Stimulated activated CD4-positive, alpha-beta T cell treated with anti-CD3 and anti-CD28 coated beads, Interleukin-12 subunit alpha, Interleukin-12 subunit beta, amount 100 ng/mL, for 48 hours (primary cell): ENCODE results near the gene EFS.
"Not testable (repeated sequence)": the region's sequence is repeated elsewhere in the genome, so short reads cannot be mapped to it uniquely, and the experiment has no call there.

Experiments
- DNase-seq, 3 donors: peaks; one replicate each; pipeline ENCODE4 v3.0.0-alpha.2; 2020; ENCODE audit warnings: low read depth in 2 of 3, low spot score in 1 of 3

Gene EFS

GRCh38 chr14:23399591-23399990 is 34.6 kb upstream of the EFS start:
- DNase-seq, result no peak

DNA sequence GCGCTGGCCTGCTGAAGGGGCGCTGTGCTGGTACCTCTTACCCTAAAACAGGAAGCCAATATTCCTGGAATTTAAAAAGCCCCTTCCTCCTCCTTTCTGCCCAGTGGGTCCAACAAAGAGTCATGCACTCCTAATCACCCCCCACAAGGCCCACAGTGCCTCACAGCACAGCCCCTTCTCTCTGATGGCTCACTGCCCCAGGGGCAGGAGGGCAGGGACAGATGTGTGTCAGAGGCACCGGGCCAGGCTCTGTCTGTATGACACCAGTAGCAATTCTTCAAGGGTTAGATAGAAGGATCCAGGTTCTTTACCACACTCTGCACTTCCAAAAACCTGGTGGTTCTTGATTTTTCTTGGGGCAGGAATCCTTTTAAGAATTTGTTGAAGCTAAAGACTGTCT is 34.2 kb upstream of the EFS start:
- DNase-seq, result no peak

DNA sequence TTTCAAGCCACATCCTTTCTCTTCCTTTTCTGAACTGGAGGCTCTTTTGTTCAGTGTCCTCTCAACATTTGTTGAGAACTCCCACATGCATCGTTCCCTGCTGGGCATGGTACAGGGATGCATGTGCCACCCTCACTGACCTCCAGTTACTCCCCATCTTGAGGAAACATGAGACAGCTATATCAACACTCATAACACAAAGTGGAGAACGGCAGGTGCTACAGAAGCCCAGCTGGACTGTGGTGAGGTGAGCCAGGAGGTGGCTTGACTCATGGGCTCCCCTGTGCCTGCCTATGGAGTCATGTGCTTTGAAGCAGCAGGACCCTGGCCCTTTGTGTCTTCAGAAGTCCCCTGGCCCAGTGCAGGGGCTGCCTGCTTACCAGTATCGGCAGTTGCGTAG is 33.4 kb upstream of the EFS start:
- DNase-seq, result no peak

GRCh38 chr14:23396781-23397407 is 31.9 kb upstream of the EFS start:
- DNase-seq, result no peak

GRCh38 chr14:23396126-23396525 is 31.2 kb upstream of the EFS start:
- no peak for DNase-seq

DNA sequence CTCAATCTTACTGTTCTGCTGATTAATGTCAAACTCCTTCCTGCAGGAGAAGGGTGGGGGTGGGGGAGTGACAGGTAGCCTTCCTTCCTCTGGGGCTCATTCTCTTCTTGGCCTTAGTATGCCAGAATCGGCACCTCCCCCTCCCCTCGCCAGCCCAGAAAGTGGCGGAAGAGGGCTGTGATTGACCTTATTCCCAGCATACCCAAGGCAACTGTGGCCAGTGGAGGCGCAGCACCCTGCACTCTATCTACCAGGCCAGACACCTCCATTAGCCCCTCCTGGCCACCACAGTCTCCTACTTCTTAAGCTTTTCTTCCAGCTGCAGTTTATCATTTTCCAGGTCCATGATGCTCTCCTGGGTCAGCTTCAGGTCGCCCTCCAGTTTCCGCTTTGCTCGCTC is 27.6 kb upstream of the EFS start:
- no peak for DNase-seq

DNA sequence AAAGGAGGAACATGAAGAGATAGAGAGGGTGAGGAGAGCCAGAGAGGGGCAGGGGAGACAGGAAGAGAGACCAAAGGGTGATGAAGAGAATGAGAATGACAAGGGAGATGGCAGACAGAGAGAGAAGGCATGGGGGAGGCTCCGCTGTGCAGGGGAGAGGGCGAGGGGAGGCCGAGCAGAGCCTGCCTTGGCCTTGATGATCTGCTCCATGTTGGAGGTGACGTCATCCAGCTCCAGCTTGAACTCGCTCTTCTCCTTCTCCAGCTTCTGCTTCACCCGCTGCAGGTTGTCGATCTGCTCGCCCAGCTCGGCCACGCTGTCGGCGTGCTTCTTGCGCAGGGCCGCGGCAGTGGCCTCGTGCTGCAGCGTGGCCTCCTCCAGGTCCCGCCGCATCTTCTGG is 24.9 kb upstream of the EFS start:
- DNase-seq, result not testable (repeated sequence)

DNA sequence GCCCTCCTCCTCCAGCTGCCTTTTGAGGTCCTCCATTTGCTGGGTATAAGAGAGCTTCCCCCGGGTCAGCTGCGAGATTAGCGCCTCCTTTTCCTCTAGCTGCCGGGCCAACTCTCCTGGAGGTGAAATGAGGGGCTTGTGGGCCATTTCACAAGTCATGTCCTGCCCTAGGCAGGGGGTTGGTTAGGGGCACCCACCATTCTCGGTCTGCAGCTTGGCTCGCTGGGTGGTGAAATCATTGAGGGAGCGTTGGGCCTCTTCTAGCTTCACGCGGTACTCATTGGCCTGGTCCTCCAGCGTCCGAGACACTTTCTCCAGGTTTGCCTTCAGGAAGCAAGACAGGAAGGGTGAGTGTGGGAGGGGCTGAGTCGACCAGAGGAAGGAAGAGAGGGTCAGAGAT is 24.4 kb upstream of the EFS start:
- DNase-seq, result no peak

DNA sequence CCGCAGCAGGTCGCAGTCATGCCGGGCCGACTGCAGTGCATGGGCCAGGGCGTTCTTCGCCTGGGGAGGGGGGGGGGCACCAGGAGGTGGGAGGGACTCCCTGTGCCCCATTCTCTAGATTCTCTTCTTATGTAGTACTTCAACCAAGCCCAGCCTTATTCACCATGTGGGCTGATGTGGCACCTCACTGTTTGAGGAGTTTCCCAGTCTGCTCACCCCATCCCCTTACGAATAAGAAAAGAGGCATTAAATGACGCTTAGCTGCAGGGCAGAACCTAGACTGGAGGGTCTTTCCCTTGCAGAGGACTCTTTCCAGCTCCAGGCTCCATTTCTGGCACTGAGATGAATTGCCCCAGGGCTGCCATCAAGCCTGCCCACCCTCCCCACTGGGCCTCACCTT is 24.0 kb upstream of the EFS start:
- DNase-seq, result no peak

GRCh38 chr14:23387916-23388882 is 23.2 kb upstream of the EFS start:
- DNase-seq, result no peak

DNA sequence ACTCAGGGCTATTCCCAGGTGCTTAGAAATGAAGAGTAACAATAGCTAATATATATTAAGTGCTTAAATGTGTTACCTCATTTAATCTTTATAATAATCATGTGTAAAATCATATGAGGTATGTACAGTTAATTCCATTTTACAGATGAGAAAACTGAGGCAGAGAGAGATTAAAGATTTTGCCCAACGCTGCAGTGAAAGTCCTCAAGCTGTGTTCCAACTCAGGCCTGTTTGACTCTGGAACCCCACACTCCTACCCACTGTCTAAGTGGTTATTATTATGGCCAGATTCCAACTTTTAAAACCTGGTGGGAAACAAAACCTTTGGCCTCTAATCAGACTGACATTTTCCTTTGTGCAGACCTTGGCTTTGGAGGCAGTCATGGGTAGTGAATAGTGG is 22.0 kb upstream of the EFS start:
- no peak for DNase-seq

GRCh38 chr14:23386266-23386657 is 21.3 kb upstream of the EFS start:
- DNase-seq, result not testable (repeated sequence)

DNA sequence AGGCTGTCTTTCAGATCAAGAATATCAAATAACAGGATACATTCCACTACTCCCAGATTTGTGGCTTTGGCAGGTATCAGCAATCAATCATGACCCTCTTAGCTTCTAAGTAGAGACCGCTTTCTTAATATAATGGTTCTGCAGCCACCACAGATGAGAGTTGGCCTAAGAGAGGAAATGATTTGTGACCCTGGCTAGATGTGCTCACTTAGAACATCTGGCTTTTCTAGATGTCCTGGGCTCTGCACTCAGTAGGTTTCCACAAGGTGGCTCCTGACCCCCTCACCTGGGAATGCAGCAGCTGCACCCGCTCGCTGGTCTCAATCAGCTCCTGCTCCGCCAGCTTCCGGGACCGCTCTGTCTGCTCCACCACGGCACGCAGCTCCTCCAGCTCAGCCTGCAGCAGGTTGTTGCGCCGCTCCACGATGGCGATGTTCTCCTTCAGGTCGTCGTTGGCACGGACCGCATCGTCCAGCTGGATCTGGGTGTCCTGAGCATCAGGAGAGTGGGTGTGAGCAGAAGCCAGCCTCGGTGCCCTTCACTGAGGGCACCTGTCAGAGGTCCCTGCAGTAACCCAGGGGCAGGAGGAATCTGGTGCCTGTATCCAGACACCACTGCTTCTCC is 20.8 kb upstream of the EFS start:
- no peak for DNase-seq

DNA sequence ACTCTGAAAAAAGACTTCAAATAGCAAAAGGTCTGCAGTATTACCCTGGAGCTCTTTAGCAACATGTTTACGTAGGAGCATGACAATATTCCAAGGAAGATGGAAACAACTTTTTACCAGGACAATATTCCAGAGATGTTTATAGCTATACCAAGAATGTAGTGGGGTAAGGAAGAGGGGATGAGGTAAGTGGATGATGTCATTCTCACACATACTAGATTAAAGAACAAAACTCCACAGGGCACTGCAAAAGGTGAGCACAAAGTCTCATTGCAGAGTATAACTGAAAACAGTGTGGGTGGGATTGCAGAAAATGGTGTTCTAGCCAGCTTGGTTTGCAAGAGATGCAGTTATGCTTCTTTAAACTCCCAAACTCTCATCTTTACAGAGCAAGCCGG is 20.3 kb upstream of the EFS start:
- DNase-seq, result no peak

- no peak for DNase-seq
Observed at GRCh38 chr14:23384364-23385080, 19.6 kb upstream of the EFS start.

GRCh38 chr14:23382731-23383440 is 17.9 kb upstream of the EFS start:
- DNase-seq, result no peak

DNA sequence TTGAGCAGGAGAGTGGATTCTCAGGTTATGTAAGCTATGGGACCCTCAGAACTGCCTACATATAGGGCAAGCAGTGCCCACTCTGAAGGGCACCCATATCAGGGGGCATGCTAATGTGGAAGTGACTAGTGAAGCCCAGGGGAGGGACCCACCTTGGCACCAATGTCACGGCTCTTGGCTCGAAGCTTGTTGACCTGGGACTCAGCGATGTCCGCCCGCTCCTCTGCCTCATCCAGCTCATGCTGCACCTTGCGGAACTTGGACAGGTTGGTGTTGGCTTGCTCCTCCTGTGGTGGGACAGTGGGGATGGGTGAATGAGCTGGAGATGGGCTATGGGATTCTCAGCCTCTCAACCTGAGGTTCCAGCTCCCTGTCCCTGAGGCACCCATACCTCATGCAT is 17.3 kb upstream of the EFS start:
- DNase-seq, result no peak

DNA sequence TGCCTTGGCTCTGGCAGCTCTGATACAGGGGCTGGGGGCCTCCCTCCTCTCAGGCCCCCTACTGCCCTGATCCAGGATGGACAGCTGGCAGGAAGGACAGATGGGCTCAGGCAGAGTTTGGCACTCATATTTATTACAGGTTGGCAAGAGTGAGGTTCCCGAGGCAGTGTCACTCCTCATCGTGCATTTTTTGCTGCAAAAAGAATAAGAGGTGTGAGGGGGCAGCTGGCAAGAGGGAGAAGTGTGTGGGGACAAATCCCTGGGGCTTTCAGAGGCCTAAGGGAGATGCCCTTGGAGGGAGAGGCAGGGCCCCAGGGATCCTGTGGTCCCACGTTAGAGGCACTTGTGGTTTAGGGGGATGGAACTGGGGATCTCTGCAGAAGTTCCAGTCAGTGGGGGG is 16.9 kb upstream of the EFS start:
- DNase-seq, result no peak

- DNase-seq, result no peak
Observed at GRCh38 chr14:23380976-23381375, 16.0 kb upstream of the EFS start.

DNA sequence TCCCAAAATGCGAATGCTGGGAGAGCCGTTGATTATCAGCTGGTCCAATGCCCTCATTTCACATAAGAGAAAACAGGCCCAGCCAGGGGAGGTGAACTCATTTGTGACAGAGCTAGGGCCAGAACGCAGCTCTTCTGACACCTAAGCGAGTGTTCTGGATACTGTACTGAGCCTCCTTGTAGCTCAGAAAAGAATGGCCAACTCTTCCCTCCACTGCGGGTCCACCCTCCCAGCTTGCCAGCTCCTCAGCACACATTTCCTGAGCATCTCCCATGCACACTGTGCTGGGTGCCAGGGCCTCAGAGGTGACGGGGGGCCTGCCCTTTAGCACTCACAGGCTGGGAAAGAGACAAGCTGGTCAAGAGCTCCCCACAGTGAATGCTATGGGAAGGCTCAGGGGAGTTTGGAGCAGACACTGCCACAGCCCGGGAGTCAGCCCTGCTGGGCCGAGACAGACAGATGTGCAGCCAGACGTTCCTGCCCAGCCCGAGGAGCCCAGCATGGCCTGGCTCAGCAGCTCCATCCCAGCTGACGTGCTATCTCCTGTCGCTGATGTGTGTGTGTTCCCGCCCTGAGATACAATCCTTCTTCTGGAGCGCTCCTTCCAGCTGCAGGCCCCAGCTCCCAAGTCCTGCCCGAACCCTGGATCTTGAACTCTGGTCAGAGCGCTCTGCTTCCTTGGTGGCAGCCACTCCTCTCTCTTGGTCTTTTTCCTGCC is 15.4 kb upstream of the EFS start:
- no peak for DNase-seq
